NT2/D1 (cell line): Measurements from ENCODE around the gene SRSF1.

Experiments used
- DNase-seq: peaks from one replicate; pipeline ENCODE4 v3.0.0-alpha.2; 2011; ENCODE audit warnings: low read depth, low spot score
- H3K27me3 ChIP-seq: 2 replicates; pipeline ENCODE4 v1.6.0; 2011; ENCODE audit warnings: mild to moderate bottlenecking; ENCODE audit not compliant: insufficient read length, insufficient read depth
- H3K36me3 ChIP-seq: 2 replicates; pipeline ENCODE4 v1.6.1; 2011; ENCODE audit warnings: mild to moderate bottlenecking, low read length, mixed read lengths; ENCODE audit not compliant: insufficient read depth, insufficient read length
- H3K4me1 ChIP-seq: 2 replicates; pipeline ENCODE4 v1.5.1; 2011; ENCODE audit not compliant: insufficient read depth, insufficient read length
- H3K4me3 ChIP-seq: 2 replicates; pipeline ENCODE4 v1.5.1; 2011; ENCODE audit warnings: low read depth; ENCODE audit not compliant: insufficient read length
- H3K9ac ChIP-seq: 2 replicates; pipeline ENCODE4 v1.6.0; 2011; ENCODE audit warnings: low read depth; ENCODE audit not compliant: insufficient read length
- H3K9me3 ChIP-seq: 2 replicates; pipeline ENCODE4 v1.5.1; 2011; ENCODE audit warnings: mild to moderate bottlenecking, low read length; ENCODE audit not compliant: insufficient read depth
- SUZ12 ChIP-seq: IDR thresholded peaks from 2 replicates; pipeline ENCODE4 v1.6.1; 2011; ENCODE audit not compliant: insufficient read length, insufficient read depth; ENCODE audit errors: extremely low read depth
- YY1 ChIP-seq: IDR thresholded peaks from 2 replicates; pipeline ENCODE4 v1.6.1; 2011; ENCODE audit not compliant: insufficient read length, insufficient read depth
- ZNF274 ChIP-seq: IDR thresholded peaks from 2 replicates; pipeline ENCODE4 v1.6.1; 2011; ENCODE audit warnings: mild to moderate bottlenecking, low read depth, low read length

The SRSF1 gene

DNA sequence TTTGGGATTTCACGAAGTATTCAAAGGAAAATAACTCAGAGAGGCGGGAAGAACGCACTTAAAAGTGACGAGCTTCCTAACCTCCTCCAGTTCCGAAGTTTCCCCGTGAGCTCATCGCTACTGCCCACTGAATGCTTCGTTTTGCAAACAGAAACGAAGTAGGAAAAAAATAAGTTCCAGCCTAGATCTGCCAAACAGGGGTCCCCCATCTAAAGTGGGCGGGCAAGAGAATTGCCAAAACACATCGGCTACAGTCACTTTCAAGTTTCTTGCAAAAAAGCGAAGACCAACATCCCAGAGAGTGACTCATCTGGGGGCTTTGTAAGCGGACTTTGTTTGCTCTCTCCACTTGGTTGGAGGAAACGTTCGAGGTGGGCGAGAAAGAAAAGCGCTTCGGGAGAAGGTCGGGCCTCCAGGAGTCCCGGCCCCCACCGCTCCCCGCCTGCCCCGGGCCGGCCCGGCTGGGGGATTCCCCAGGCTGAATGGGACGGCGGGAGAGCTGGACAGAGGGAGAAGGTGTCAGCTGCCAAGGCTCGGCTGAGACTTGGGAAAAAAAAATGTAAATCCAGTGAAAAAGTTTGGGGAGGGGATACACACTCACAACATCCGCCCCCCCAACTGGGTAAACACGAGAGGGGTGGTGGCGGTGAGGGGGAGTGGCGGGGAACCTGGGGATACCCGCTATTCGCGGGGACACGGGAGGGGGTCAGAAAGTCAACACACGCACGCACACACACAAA is 20.0 kb downstream of the SRSF1 start:
- DNase-seq = no peak
- TF ChIP-seq ZNF274 (no peak), SUZ12 (no peak), YY1 (no peak)
- H3K27me3 ChIP-seq = no peaks in the 10 kb centered on the region
- H3K36me3 ChIP-seq = peaks cover 28% of the 10 kb centered on the region
- H3K4me3 ChIP-seq = peak overlapping the region; percentile 86
- H3K4me1 ChIP-seq = peaks cover 6% of the 10 kb centered on the region
- no peaks in the 10 kb centered on the region for H3K9me3 ChIP-seq
- peak overlapping the region; percentile 95 for H3K9ac ChIP-seq

DNA sequence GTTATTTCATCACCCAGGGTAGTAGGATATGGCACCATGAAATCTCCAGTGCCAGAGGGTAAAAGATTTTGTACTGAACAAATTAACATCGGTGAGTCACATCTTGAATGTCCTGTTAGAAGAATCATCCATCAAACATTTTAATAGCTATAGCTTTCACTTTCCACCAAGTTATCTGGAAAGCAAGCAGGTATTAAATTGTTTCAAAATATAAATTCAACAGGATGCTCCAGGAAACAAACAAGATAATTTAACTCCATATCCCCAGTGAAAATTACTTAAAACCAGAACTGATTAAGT is 21.4 kb downstream of the SRSF1 start:
- Histone ChIP-seq H3K9me3 (no peaks in the 10 kb centered on the region), H3K27me3 (no peaks in the 10 kb centered on the region), H3K36me3 (peaks cover 42% of the 10 kb centered on the region), H3K9ac (no peak overlapping the region), H3K4me3 (no peak overlapping the region), H3K4me1 (peaks cover 6% of the 10 kb centered on the region)
- DNase-seq = no peak
- no peak for TF ChIP-seq SUZ12
- TF ChIP-seq ZNF274 = no peak
- no peak for TF ChIP-seq YY1

DNA sequence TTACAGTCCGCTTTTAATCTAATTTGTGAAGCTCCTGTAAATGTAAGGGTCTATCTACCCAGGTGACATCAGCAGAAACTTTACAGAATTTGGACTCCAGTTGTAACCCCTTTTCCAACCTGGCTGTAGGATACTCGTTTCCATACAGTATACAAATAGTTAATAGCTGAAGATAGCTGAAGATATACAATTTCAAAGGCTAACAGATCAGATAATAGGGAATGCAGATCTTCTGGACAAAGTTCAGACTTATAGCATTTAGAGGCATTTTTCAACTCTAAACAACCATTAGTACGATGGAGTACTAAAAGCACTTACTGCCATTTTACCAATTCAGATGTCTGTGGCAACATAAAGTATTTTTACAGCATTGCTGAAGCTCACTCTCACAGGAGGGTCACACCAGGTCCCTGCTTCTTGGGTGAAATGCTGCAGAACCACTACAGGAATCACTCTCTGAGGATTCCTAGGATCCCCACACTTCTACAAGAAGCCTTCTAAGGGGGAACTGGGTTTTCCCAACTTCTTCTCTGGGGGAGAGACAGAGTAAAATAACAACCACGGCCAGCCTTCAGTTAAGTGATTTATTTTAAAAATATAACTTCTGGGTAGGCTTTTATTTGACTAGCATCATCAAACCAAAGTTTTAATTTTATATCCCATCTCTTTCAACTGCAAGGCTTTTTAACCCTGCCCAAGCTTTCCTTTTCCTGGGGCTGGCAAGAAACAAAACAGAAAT is 21.9 kb downstream of the SRSF1 start:
- Histone ChIP-seq H3K4me3 (no peak overlapping the region), H3K9ac (no peak overlapping the region), H3K9me3 (no peaks in the 10 kb centered on the region), H3K36me3 (peaks cover 47% of the 10 kb centered on the region), H3K4me1 (peaks cover 6% of the 10 kb centered on the region), H3K27me3 (no peaks in the 10 kb centered on the region)
- TF ChIP-seq SUZ12 (no peak), ZNF274 (no peak), YY1 (no peak)
- no peak for DNase-seq

DNA sequence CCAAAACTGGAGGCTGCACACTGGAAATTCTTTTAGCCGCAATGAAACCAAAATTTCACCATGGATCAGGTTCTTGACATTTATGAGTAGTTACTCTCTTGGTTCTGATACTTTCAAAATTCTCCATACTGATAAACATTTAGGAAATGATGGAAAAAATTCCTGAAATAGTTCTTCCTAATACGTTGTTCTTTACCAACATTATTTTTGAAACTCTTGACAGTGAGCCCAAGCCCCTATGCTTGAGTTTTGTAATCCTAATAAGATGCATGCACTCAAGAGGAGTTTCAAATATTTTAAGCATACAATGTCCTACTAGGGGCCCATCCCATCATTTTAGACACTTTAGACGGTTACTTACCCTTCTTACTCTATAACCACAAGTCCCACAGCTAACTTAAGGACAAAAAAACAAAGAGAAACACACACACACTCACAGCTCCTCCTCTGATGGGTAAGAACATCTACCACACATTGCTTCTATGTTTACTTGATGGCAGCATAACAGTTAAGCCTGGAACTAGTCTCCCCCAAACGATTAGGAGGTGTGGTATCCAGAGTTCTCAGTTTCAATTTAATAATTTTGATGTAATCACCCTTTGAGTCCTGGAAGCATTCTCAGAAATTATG is 22.7 kb downstream of the SRSF1 start:
- no peak overlapping the region for H3K9ac ChIP-seq
- TF ChIP-seq YY1 = no peak
- TF ChIP-seq ZNF274 = no peak
- TF ChIP-seq SUZ12 = no peak
- no peak overlapping the region for H3K4me3 ChIP-seq

DNA sequence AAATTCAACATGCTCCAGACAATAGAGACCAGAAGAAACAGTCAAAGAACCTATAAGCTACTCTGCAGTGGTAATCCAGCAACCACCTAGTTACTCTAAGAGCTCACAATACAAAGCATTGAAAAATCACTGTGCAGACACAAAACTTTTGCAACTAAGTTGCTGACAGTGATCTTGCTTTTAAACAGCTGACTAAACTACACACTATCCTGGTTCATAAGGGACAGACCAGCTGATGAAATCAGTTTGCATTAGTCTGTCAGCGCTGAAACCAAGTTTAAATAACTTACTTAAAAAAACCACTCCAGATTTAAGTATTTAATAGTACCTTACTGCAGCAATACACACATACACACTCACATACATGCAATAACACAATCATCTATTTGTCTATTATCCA is 23.6 kb downstream of the SRSF1 start:
- peaks cover 3% of the 10 kb centered on the region for H3K4me1 ChIP-seq
- H3K4me3 ChIP-seq = no peak overlapping the region
- H3K27me3 ChIP-seq = no peaks in the 10 kb centered on the region
- no peak overlapping the region for H3K9ac ChIP-seq
- no peak for DNase-seq
- H3K36me3 ChIP-seq = peaks cover 64% of the 10 kb centered on the region
- no peaks in the 10 kb centered on the region for H3K9me3 ChIP-seq
- TF ChIP-seq ZNF274 (no peak), SUZ12 (no peak), YY1 (no peak)

More for the DNA sequence above, 22.7 kb downstream of the SRSF1 start:
- Histone ChIP-seq H3K9me3 (no peaks in the 10 kb centered on the region), H3K4me1 (peaks cover 6% of the 10 kb centered on the region), H3K36me3 (peaks cover 55% of the 10 kb centered on the region), H3K27me3 (no peaks in the 10 kb centered on the region)
- DNase-seq = no peak

DNA sequence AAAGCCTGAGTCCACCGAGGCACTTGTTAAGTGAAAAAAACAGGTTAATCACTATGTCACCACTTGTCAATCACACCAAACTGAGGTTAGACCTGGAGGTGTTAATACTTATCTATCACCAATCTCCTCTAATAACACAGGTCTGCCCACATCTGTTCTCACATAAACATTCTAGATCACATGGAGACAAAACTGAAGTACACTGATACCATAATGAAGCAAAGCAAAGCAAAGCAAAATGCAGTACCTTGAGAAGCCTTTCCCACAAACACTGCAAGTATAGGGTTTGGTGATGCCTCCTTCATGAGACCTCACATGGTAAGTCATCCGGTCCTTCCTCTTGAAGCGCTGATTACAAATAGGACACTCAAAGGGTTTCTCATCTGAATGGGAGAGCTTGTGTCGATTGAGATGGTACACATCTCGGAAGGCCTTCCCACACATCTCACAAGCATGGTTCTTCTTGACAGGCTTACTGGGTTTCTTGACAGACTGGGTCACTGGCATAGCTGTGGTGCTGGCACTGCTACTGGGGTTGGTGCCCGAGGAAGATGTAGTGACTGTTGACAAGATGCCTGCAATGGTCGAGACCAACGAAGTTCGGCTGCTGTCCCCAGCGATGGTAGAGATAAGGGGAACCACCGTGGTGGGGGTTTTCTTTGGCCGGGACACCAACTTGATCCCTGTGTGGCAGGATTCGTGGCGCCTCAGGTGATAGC is 24.4 kb downstream of the SRSF1 start:
- H3K4me1 ChIP-seq = peaks cover 3% of the 10 kb centered on the region

DNA sequence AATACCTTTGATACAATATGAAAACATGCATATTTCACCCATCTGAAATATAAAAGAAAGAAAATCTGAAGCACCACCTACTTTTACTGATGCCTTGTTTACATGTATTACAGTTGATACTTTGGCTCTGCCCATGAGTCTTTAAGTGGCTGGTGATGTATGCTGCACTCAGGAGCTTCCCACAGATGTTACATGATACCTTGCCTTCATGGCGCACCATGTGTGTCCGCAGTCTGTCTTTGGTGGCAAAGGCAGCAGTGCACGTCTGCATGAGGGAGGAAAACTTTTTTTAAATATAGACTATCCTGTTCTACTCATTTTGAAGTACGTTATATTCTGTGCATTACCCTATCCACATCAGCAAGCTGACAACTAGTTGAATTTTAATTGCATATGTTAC is 26.5 kb downstream of the SRSF1 start:
- H3K4me3 ChIP-seq = no peak overlapping the region

More for the DNA sequence above, 24.4 kb downstream of the SRSF1 start:
- Histone ChIP-seq H3K27me3 (no peaks in the 10 kb centered on the region), H3K9ac (no peak overlapping the region), H3K9me3 (no peaks in the 10 kb centered on the region), H3K36me3 (peaks cover 69% of the 10 kb centered on the region), H3K4me3 (no peak overlapping the region)
- no peak for TF ChIP-seq ZNF274
- TF ChIP-seq SUZ12 = no peak
- no peak for TF ChIP-seq YY1
- no peak for DNase-seq

More for the DNA sequence above, 26.5 kb downstream of the SRSF1 start:
- TF ChIP-seq YY1 = no peak
- no peak for TF ChIP-seq SUZ12
- TF ChIP-seq ZNF274 = no peak
- Histone ChIP-seq H3K4me1 (peaks cover 3% of the 10 kb centered on the region), H3K36me3 (peaks cover 89% of the 10 kb centered on the region), H3K27me3 (no peaks in the 10 kb centered on the region), H3K9me3 (no peaks in the 10 kb centered on the region), H3K9ac (no peak overlapping the region)
- DNase-seq = no peak
